Measurements from ENCODE around the gene SPRING1. TPM values are rescaled to one million over a fixed set of nuclear protein-coding genes. Genes with fewer than 3 reads are reported as not detected.

SPRING1 gene
- total and polyA plus RNA-seq, 4 donors = 6.0 to 11.7 (median 8.4) TPM

GRCh38 chr12:116771651-116772050 lies 33.8 kb upstream of the SPRING1 start:
- no peak for TF ChIP-seq SP1 (IDR thresholded peaks at IDR 0.05)
- no peak for TF ChIP-seq ATF3 (IDR thresholded peaks at IDR 0.05)
- TF ChIP-seq HNF4A (conservative IDR thresholded peaks at IDR 0.05) = no peak
- TF ChIP-seq JUND (IDR thresholded peaks at IDR 0.05) = no peak
- no peak for TF ChIP-seq YY1 (IDR thresholded peaks at IDR 0.05)
- no peak for TF ChIP-seq RXRA (IDR thresholded peaks at IDR 0.05)
- TF ChIP-seq NR2F2 (IDR thresholded peaks at IDR 0.05) = no peak
- TF ChIP-seq MAX (IDR thresholded peaks at IDR 0.05) = no peak
- no peak for TF ChIP-seq REST (IDR thresholded peaks at IDR 0.05)
- TF ChIP-seq FOXA2 (IDR thresholded peaks at IDR 0.05) = no peak
- TF ChIP-seq ZBTB33 (IDR thresholded peaks at IDR 0.05) = no peak
- no peak for TF ChIP-seq GABPA (IDR thresholded peaks at IDR 0.05 in 1 of 2, conservative IDR thresholded peaks at IDR 0.05 in 1 of 2)
- no peak for TF ChIP-seq EGR1 (IDR thresholded peaks at IDR 0.05; ENCODE audit: low read depth in 2 of 2)
- Histone ChIP-seq H3K36me3 (ENCODE audit: control insufficient read depth in 4 of 4, insufficient read depth in 3 of 4, low read depth in 1 of 4, low read length in 3 of 4) (no peaks in the 10 kb centered on the region), H3K4me3 (ENCODE audit: low read depth in 1 of 3, low read length in 3 of 3) (no peak overlapping the region), H3K9ac (ENCODE audit: low read depth in 1 of 2, low read length in 2 of 2) (no peak overlapping the region), H3K27me3 (ENCODE audit: control insufficient read depth in 4 of 4, insufficient read depth in 4 of 4, low read length in 3 of 4) (no peaks in the 10 kb centered on the region), H3K9me3 (ENCODE audit: control insufficient read depth in 4 of 4, low read length in 3 of 4) (no peaks in the 10 kb centered on the region), H3K4me1 (ENCODE audit: control insufficient read depth in 4 of 4, insufficient read depth in 4 of 4, low read length in 3 of 4) (no peaks in the 10 kb centered on the region), H3K27ac (ENCODE audit: low read depth in 1 of 2, low read length in 2 of 2) (no peak overlapping the region)
- no peak for DNase-seq (ENCODE audit: low spot score)
- WGBS = 79% methylated on average over 8 of the region's 8 CpGs

GRCh38 chr12:116766746-116767145 lies 28.9 kb upstream of the SPRING1 start:
- Histone ChIP-seq H3K36me3 (ENCODE audit: control insufficient read depth in 4 of 4, insufficient read depth in 3 of 4, low read depth in 1 of 4, low read length in 3 of 4) (no peaks in the 10 kb centered on the region), H3K4me3 (ENCODE audit: low read depth in 1 of 3, low read length in 3 of 3) (no peak overlapping the region), H3K4me1 (ENCODE audit: control insufficient read depth in 4 of 4, insufficient read depth in 4 of 4, low read length in 3 of 4) (no peaks in the 10 kb centered on the region), H3K9me3 (ENCODE audit: control insufficient read depth in 4 of 4, low read length in 3 of 4) (no peaks in the 10 kb centered on the region), H3K27me3 (ENCODE audit: control insufficient read depth in 4 of 4, insufficient read depth in 4 of 4, low read length in 3 of 4) (no peaks in the 10 kb centered on the region), H3K27ac (ENCODE audit: low read depth in 1 of 2, low read length in 2 of 2) (no peak overlapping the region), H3K9ac (ENCODE audit: low read depth in 1 of 2, low read length in 2 of 2) (no peak overlapping the region)
- 91% methylated on average over 3 of the region's 3 CpGs for WGBS
- no peak for DNase-seq (ENCODE audit: low spot score)
- no peak for TF ChIP-seq REST (IDR thresholded peaks at IDR 0.05)
- TF ChIP-seq GABPA (IDR thresholded peaks at IDR 0.05 in 1 of 2, conservative IDR thresholded peaks at IDR 0.05 in 1 of 2) = no peak
- TF ChIP-seq RAD21 (IDR thresholded peaks at IDR 0.05) = no peak
- TF ChIP-seq CTCF (IDR thresholded peaks at IDR 0.05; ENCODE audit: low read depth, low read length, missing input control) = no peak
- no peak for TF ChIP-seq ZBTB33 (IDR thresholded peaks at IDR 0.05)
- no peak for TF ChIP-seq YY1 (IDR thresholded peaks at IDR 0.05)
- TF ChIP-seq MAX (IDR thresholded peaks at IDR 0.05) = no peak
